Measurements from ENCODE around the gene GLRX. TPM values are rescaled to one million over a fixed set of nuclear protein-coding genes. Genes with fewer than 3 reads are reported as not detected.

GLRX gene
- total and polyA plus RNA-seq, 2 of the 13 experiments (the other 11 are each of a cell fraction or from before 2014, with no cell fraction given), result 63.8 to 499 TPM

DNA sequence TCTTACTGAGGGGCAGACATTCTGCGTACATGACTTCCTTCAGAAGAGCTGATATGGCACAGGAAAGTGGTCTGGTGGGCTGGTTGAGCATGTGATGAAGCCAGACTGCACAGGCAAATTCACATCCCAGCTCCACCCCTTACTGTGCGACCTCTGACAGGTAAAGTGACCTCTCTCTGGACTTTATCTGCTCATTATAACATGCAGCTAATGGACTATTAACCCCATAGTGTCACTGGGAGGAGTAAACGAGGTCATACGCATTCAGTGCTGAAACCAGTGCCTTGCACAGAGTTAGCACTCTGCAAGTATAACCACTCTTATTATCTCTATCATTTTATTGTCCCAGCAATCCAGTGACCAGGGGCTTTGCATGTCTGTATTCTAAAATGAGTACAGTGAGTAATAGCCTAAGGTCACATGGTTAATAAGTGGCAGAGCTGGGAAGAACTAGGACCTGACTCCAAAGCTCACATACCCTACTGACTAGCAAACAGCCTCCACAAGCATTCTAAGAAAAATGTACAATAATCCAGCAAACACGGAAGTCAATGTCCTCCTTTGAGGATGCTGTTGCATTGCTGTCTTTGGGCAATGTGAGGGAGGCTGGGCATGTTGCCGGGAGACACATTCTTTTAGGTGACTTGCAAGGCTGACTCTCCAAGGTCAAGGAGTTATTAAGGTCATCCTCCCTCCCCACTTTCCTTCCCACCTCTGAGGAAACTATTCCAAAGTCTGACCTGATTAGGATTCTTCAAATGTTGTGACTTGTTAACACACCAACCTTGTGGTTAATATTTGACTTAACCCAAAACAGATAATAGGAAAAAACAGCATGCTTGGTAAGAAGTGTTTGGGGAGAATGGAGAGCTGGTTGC lies 19.0 kb downstream of the GLRX start (continued):
- TF ChIP-seq, protein P1, sequence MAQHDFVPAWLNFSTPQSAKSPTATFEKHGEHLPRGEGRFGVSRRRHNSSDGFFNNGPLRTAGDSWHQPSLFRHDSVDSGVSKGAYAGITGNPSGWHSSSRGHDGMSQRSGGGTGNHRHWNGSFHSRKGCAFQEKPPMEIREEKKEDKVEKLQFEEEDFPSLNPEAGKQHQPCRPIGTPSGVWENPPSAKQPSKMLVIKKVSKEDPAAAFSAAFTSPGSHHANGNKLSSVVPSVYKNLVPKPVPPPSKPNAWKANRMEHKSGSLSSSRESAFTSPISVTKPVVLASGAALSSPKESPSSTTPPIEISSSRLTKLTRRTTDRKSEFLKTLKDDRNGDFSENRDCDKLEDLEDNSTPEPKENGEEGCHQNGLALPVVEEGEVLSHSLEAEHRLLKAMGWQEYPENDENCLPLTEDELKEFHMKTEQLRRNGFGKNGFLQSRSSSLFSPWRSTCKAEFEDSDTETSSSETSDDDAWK (CRISPR knock-in tag; IDR thresholded peaks at IDR 0.05), result no peak
- TF ChIP-seq TP53 (CRISPR knock-in tag; conservative IDR thresholded peaks at IDR 0.05) (no peak), ONECUT2 (CRISPR knock-in tag; IDR thresholded peaks at IDR 0.05) (no peak), LCORL (IDR thresholded peaks at IDR 0.05) (peak; percentile 44; the same call in 1 of the 2 replicates), LCORL (CRISPR knock-in tag; IDR thresholded peaks at IDR 0.05) (peak; percentile 42; the same call in 1 of the 2 replicates), ZNF382 (CRISPR knock-in tag; IDR thresholded peaks at IDR 0.05; ENCODE audit: borderline replicate concordance) (no peak), NFRKB (IDR thresholded peaks at IDR 0.05) (no peak), TOPORS (CRISPR knock-in tag; IDR thresholded peaks at IDR 0.05) (no peak), TBP (CRISPR knock-in tag; IDR thresholded peaks at IDR 0.05) (no peak), NFIC (IDR thresholded peaks at IDR 0.05; ENCODE audit: low read length) (peak; percentile 27; the same call in 1 of the 2 replicates), ATM (IDR thresholded peaks at IDR 0.05; ENCODE audit: borderline replicate concordance) (no peak), ZNF746 (CRISPR knock-in tag; IDR thresholded peaks at IDR 0.05) (peak; percentile 62; the same call in 1 of the 2 replicates), MAFK (conservative IDR thresholded peaks at IDR 0.05 in 1 of 2, IDR thresholded peaks at IDR 0.05 in 1 of 2; ENCODE audit: low read length in 2 of 2) (no peak), ZNF296 (CRISPR knock-in tag; conservative IDR thresholded peaks at IDR 0.05) (no peak), KLF12 (CRISPR knock-in tag; IDR thresholded peaks at IDR 0.05; ENCODE audit: borderline replicate concordance) (no peak), SAP130 (CRISPR knock-in tag; IDR thresholded peaks at IDR 0.05; ENCODE audit: low read depth) (peak; percentile 68)
- TF ChIP-seq, protein P2, sequence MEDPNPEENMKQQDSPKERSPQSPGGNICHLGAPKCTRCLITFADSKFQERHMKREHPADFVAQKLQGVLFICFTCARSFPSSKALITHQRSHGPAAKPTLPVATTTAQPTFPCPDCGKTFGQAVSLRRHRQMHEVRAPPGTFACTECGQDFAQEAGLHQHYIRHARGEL (CRISPR knock-in tag; IDR thresholded peaks at IDR 0.05), result no peak
- TF ChIP-seq, protein P3, sequence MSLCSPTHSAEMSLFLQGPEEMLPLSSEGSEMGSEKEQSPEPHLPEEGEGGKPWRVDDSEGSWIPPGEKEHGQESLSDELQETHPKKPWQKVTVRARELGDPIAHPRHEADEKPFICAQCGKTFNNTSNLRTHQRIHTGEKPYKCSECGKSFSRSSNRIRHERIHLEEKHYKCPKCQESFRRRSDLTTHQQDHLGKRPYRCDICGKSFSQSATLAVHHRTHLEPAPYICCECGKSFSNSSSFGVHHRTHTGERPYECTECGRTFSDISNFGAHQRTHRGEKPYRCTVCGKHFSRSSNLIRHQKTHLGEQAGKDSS (CRISPR knock-in tag; IDR thresholded peaks at IDR 0.05; ENCODE audit: borderline replicate concordance, low read depth), result no peak
- TF ChIP-seq, protein P4, sequence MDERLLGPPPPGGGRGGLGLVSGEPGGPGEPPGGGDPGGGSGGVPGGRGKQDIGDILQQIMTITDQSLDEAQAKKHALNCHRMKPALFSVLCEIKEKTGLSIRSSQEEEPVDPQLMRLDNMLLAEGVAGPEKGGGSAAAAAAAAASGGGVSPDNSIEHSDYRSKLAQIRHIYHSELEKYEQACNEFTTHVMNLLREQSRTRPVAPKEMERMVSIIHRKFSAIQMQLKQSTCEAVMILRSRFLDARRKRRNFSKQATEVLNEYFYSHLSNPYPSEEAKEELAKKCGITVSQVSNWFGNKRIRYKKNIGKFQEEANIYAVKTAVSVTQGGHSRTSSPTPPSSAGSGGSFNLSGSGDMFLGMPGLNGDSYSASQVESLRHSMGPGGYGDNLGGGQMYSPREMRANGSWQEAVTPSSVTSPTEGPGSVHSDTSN (CRISPR knock-in tag; IDR thresholded peaks at IDR 0.05), result no peak
- TF ChIP-seq, protein P5, sequence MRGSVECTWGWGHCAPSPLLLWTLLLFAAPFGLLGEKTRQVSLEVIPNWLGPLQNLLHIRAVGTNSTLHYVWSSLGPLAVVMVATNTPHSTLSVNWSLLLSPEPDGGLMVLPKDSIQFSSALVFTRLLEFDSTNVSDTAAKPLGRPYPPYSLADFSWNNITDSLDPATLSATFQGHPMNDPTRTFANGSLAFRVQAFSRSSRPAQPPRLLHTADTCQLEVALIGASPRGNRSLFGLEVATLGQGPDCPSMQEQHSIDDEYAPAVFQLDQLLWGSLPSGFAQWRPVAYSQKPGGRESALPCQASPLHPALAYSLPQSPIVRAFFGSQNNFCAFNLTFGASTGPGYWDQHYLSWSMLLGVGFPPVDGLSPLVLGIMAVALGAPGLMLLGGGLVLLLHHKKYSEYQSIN (CRISPR knock-in tag; IDR thresholded peaks at IDR 0.05; ENCODE audit: borderline replicate concordance), result no peak
- TF ChIP-seq, protein P6, sequence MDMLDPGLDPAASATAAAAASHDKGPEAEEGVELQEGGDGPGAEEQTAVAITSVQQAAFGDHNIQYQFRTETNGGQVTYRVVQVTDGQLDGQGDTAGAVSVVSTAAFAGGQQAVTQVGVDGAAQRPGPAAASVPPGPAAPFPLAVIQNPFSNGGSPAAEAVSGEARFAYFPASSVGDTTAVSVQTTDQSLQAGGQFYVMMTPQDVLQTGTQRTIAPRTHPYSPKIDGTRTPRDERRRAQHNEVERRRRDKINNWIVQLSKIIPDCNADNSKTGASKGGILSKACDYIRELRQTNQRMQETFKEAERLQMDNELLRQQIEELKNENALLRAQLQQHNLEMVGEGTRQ (IDR thresholded peaks at IDR 0.05; ENCODE audit: low read depth, low read length), result no peak; the same call in 1 of the 2 replicates
- TF ChIP-seq, protein P6 (CRISPR knock-in tag; IDR thresholded peaks at IDR 0.05; ENCODE audit: borderline replicate concordance), result peak; percentile 62; the same call in 1 of the 2 replicates
- TF ChIP-seq, protein P7, sequence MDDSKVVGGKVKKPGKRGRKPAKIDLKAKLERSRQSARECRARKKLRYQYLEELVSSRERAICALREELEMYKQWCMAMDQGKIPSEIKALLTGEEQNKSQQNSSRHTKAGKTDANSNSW (CRISPR knock-in tag; IDR thresholded peaks at IDR 0.05; ENCODE audit: borderline replicate concordance), result no peak

All from HepG2 (cell line).